ENCODE measurements around the gene UNKL.

UNKL gene

DNA sequence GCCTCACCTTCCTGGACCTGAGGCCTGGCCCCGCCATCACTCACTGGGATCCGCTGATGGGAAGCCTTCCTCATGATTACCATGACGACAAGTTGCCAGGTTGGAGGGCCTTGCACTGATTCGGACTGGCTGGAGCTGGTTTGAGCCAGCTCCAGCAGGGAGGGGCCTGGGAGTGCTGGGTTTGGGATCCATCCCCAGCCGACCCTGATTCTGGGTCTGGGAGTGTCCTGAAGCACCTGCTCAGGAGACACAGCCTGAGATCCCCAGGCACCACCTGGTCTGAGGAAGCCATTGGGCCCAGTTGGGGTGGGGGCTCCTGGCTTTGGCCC, 86.9 kb downstream of the UNKL start:
- no peaks in the 10 kb centered on the region for H3K79me2 ChIP-seq (ENCODE audit: control insufficient read depth, insufficient read depth, low read length, unreplicated experiment)
- H2AFZ ChIP-seq (ENCODE audit: low read length, unreplicated experiment) = no peak overlapping the region
- H3K27ac ChIP-seq (ENCODE audit: low read depth, low read length) = no peak overlapping the region
- peaks cover 11% of the 10 kb centered on the region for H3K4me1 ChIP-seq (ENCODE audit: control insufficient read depth, insufficient read depth, low read length, unreplicated experiment)
- H3K27me3 ChIP-seq (ENCODE audit: insufficient read depth, low read length) = peaks cover 20% of the 10 kb centered on the region
- H3K4me3 ChIP-seq (ENCODE audit: low read depth, low read length) = no peak overlapping the region
- no peaks in the 10 kb centered on the region for H3K36me3 ChIP-seq (ENCODE audit: insufficient read depth, low read length)

- H3K36me3 ChIP-seq (ENCODE audit: insufficient read depth, low read length) = no peaks in the 10 kb centered on the region
- H3K27ac ChIP-seq (ENCODE audit: low read depth, low read length) = no peak overlapping the region
- H3K4me1 ChIP-seq (ENCODE audit: control insufficient read depth, insufficient read depth, low read length, unreplicated experiment) = peaks cover 9% of the 10 kb centered on the region
- H2AFZ ChIP-seq (ENCODE audit: low read length, unreplicated experiment) = no peak overlapping the region
- H3K4me3 ChIP-seq (ENCODE audit: low read depth, low read length) = no peak overlapping the region
- H3K79me2 ChIP-seq (ENCODE audit: control insufficient read depth, insufficient read depth, low read length, unreplicated experiment) = no peaks in the 10 kb centered on the region
- H3K27me3 ChIP-seq (ENCODE audit: insufficient read depth, low read length) = peaks cover 15% of the 10 kb centered on the region
Measured at GRCh38 chr16:1326946-1327618, 87.4 kb downstream of the UNKL start.

DNA sequence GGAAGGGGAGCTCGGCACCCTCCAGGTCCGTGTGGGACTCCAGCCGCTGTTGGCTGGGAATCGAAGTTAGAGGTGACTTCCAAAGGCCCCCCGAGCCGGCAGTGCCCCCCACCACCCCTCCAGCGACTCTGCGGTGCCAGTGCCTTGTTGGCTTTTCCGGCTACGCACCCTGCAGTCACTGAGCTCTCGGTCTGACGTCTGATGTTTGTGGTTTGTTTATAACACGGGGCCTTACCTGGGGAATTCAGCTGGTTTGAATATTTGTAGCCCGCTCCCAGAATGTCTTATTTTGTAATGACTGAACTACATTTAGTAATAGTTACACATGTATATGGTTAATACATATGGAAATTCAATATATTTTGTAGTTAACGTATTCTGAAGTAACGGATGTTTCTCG, 88.1 kb downstream of the UNKL start:
- peaks cover 9% of the 10 kb centered on the region; the same call in 1 of the 2 replicates for H3K27me3 ChIP-seq (ENCODE audit: insufficient read depth, low read length)
- H3K79me2 ChIP-seq (ENCODE audit: control insufficient read depth, insufficient read depth, low read length, unreplicated experiment) = no peaks in the 10 kb centered on the region
- no peaks in the 10 kb centered on the region for H3K36me3 ChIP-seq (ENCODE audit: insufficient read depth, low read length)
- no peak overlapping the region for H2AFZ ChIP-seq (ENCODE audit: low read length, unreplicated experiment)
- H3K4me1 ChIP-seq (ENCODE audit: control insufficient read depth, insufficient read depth, low read length, unreplicated experiment) = peaks cover 2% of the 10 kb centered on the region
- H3K4me3 ChIP-seq (ENCODE audit: low read depth, low read length) = no peak overlapping the region
- H3K27ac ChIP-seq (ENCODE audit: low read depth, low read length) = no peak overlapping the region

DNA sequence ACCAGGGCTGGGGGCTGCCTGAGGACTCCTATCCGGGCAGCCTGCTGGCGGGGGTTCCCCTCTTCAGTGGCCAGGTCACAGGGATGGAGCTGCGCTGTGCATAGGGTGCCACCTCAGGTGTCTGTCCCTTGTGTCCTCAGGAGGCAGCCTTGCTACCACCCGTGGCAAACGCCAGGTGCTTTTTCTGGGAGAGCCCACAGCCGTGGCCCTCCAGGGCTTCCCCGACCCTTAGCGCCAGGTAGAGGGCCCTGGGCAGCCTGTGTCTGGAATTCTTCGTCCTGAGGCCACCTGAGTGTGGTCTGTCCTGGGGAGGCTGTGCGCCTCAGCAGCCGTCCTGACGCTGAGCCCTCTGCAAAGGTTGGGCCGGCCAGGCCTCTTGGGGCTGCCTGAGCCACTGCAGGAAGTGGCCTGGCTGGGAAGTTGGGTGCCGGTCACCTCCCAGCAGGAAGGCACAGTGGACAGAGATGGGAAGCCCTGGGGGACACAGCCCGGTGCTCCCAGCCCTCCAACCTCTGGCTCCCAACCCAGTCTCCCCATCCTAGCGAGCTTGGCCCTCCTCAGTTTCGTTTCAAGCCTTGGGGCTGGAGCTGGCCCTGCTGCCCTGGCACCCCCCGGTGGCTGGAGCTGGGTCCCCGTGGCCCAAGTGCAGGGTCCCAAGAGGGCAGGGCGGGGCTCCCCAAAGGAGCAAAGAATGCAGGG, 88.7 kb downstream of the UNKL start:
- Histone ChIP-seq H3K36me3 (ENCODE audit: insufficient read depth, low read length) (no peaks in the 10 kb centered on the region; the same call in 1 of the 2 replicates), H3K4me3 (ENCODE audit: low read depth, low read length) (no peak overlapping the region), H2AFZ (ENCODE audit: low read length, unreplicated experiment) (no peak overlapping the region), H3K27ac (ENCODE audit: low read depth, low read length) (no peak overlapping the region), H3K79me2 (ENCODE audit: control insufficient read depth, insufficient read depth, low read length, unreplicated experiment) (no peaks in the 10 kb centered on the region), H3K27me3 (ENCODE audit: insufficient read depth, low read length) (peaks cover 4% of the 10 kb centered on the region; the same call in 1 of the 2 replicates), H3K4me1 (ENCODE audit: control insufficient read depth, insufficient read depth, low read length, unreplicated experiment) (no peaks in the 10 kb centered on the region)

- Histone ChIP-seq H3K36me3 (ENCODE audit: insufficient read depth, low read length) (peaks cover 2% of the 10 kb centered on the region; the same call in 1 of the 2 replicates), H2AFZ (ENCODE audit: low read length, unreplicated experiment) (no peak overlapping the region), H3K79me2 (ENCODE audit: control insufficient read depth, insufficient read depth, low read length, unreplicated experiment) (no peaks in the 10 kb centered on the region), H3K27me3 (ENCODE audit: insufficient read depth, low read length) (no peaks in the 10 kb centered on the region), H3K27ac (ENCODE audit: low read depth, low read length) (no peak overlapping the region), H3K4me1 (ENCODE audit: control insufficient read depth, insufficient read depth, low read length, unreplicated experiment) (no peaks in the 10 kb centered on the region), H3K4me3 (ENCODE audit: low read depth, low read length) (no peak overlapping the region)
Measured at GRCh38 chr16:1325261-1325660, 89.2 kb downstream of the UNKL start.

GRCh38 chr16:1324286-1324826, 90.1 kb downstream of the UNKL start:
- no peak overlapping the region for H3K27ac ChIP-seq (ENCODE audit: low read depth, low read length)
- H3K27me3 ChIP-seq (ENCODE audit: insufficient read depth, low read length) = no peaks in the 10 kb centered on the region
- H3K36me3 ChIP-seq (ENCODE audit: insufficient read depth, low read length) = peaks cover 11% of the 10 kb centered on the region; the same call in 1 of the 2 replicates
- peaks cover under 1% of the 10 kb centered on the region for H3K79me2 ChIP-seq (ENCODE audit: control insufficient read depth, insufficient read depth, low read length, unreplicated experiment)
- H3K4me3 ChIP-seq (ENCODE audit: low read depth, low read length) = no peak overlapping the region
- H2AFZ ChIP-seq (ENCODE audit: low read length, unreplicated experiment) = no peak overlapping the region
- no peaks in the 10 kb centered on the region for H3K4me1 ChIP-seq (ENCODE audit: control insufficient read depth, insufficient read depth, low read length, unreplicated experiment)

- Histone ChIP-seq H3K79me2 (ENCODE audit: control insufficient read depth, insufficient read depth, low read length, unreplicated experiment) (peaks cover 3% of the 10 kb centered on the region), H3K36me3 (ENCODE audit: insufficient read depth, low read length) (peaks cover 17% of the 10 kb centered on the region; the same call in 1 of the 2 replicates), H3K27me3 (ENCODE audit: insufficient read depth, low read length) (no peaks in the 10 kb centered on the region), H3K4me1 (ENCODE audit: control insufficient read depth, insufficient read depth, low read length, unreplicated experiment) (no peaks in the 10 kb centered on the region), H3K27ac (ENCODE audit: low read depth, low read length) (no peak overlapping the region), H3K4me3 (ENCODE audit: low read depth, low read length) (no peak overlapping the region), H2AFZ (ENCODE audit: low read length, unreplicated experiment) (no peak overlapping the region)
Measured at GRCh38 chr16:1323296-1324239, 90.9 kb downstream of the UNKL start.

GRCh38 chr16:1322407-1322806, 92.1 kb downstream of the UNKL start:
- H3K36me3 ChIP-seq (ENCODE audit: insufficient read depth, low read length) = peaks cover 28% of the 10 kb centered on the region; the same call in 1 of the 2 replicates

GRCh38 chr16:1320658-1321240, 93.8 kb downstream of the UNKL start:
- H3K36me3 ChIP-seq (ENCODE audit: insufficient read depth, low read length) = peaks cover 31% of the 10 kb centered on the region; the same call in 1 of the 2 replicates
- peaks cover 23% of the 10 kb centered on the region for H3K79me2 ChIP-seq (ENCODE audit: control insufficient read depth, insufficient read depth, low read length, unreplicated experiment)
- H3K27ac ChIP-seq (ENCODE audit: low read depth, low read length) = no peak overlapping the region
- no peak overlapping the region for H3K4me3 ChIP-seq (ENCODE audit: low read depth, low read length)
- no peaks in the 10 kb centered on the region for H3K27me3 ChIP-seq (ENCODE audit: insufficient read depth, low read length)
- H2AFZ ChIP-seq (ENCODE audit: low read length, unreplicated experiment) = no peak overlapping the region
- no peaks in the 10 kb centered on the region for H3K4me1 ChIP-seq (ENCODE audit: control insufficient read depth, insufficient read depth, low read length, unreplicated experiment)

More at GRCh38 chr16:1322407-1322806, 92.1 kb downstream of the UNKL start:
- Histone ChIP-seq H3K4me3 (ENCODE audit: low read depth, low read length) (no peak overlapping the region), H2AFZ (ENCODE audit: low read length, unreplicated experiment) (no peak overlapping the region), H3K27ac (ENCODE audit: low read depth, low read length) (no peak overlapping the region), H3K79me2 (ENCODE audit: control insufficient read depth, insufficient read depth, low read length, unreplicated experiment) (peaks cover 11% of the 10 kb centered on the region), H3K4me1 (ENCODE audit: control insufficient read depth, insufficient read depth, low read length, unreplicated experiment) (no peaks in the 10 kb centered on the region), H3K27me3 (ENCODE audit: insufficient read depth, low read length) (no peaks in the 10 kb centered on the region)

DNA sequence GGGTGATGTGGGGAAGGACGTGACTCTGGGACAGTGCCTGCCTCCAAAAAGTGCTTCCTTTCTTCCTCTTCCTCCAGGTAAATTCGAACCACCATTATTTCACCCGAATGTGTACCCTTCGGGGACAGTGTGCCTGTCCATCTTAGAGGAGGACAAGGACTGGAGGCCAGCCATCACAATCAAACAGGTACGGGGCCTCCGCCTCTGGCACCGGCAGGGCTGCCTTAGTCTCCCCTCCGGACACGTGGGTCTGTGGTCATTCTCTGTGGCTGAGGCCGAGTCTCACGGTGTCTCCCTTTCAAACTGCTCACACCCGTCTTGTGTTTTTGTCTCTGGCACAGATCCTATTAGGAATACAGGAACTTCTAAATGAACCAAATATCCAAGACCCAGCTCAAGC, 94.4 kb downstream of the UNKL start:
- no peak overlapping the region for H3K4me3 ChIP-seq (ENCODE audit: low read depth, low read length)
- H3K27me3 ChIP-seq (ENCODE audit: insufficient read depth, low read length) = no peaks in the 10 kb centered on the region
- no peaks in the 10 kb centered on the region for H3K4me1 ChIP-seq (ENCODE audit: control insufficient read depth, insufficient read depth, low read length, unreplicated experiment)
- H2AFZ ChIP-seq (ENCODE audit: low read length, unreplicated experiment) = no peak overlapping the region
- peaks cover 36% of the 10 kb centered on the region; the same call in 1 of the 2 replicates for H3K36me3 ChIP-seq (ENCODE audit: insufficient read depth, low read length)
- no peak overlapping the region for H3K27ac ChIP-seq (ENCODE audit: low read depth, low read length)
- peaks cover 30% of the 10 kb centered on the region for H3K79me2 ChIP-seq (ENCODE audit: control insufficient read depth, insufficient read depth, low read length, unreplicated experiment)
